Fibroblast of villous mesenchyme (primary cell): ENCODE results near the gene LMF2. TPM values are rescaled to one million over a fixed set of nuclear protein-coding genes. Genes with fewer than 3 reads are reported as not detected.

Source experiments
- DNase-seq: peaks from one replicate; pipeline ENCODE4 v3.0.0-alpha.2; 2010; ENCODE audit warnings: low read depth
- H3K4me3 ChIP-seq: 2 replicates; pipeline ENCODE4 v1.5.1; 2011; ENCODE audit warnings: low read depth, mild to moderate bottlenecking, low read length
- CTCF ChIP-seq: IDR thresholded peaks from 2 replicates; pipeline ENCODE4 v1.5.1; 2012; ENCODE audit warnings: low read depth, mild to moderate bottlenecking, low read length; ENCODE audit not compliant: insufficient read depth
- total RNA-seq: library from RNA; depleted of rRNA; stranded (reverse); fragments of >200 nt; gene quantifications from 2 replicates; pipeline ENCODE4 v1.2.3, GENCODE V29; 2012

The LMF2 gene
- total RNA-seq, 1 donor: 50.1 TPM

GRCh38 chr22:50529416-50529896, 22.0 kb upstream of the LMF2 start:
- DNase-seq: no peak
- no peak for TF ChIP-seq CTCF
- H3K4me3 ChIP-seq: peak overlapping the region; percentile 83

GRCh38 chr22:50528682-50529415, 21.3 kb upstream of the LMF2 start:
- DNase-seq: no peak
- H3K4me3 ChIP-seq: peak overlapping the region; percentile 83
- no peak for TF ChIP-seq CTCF

GRCh38 chr22:50527921-50528681, 20.6 kb upstream of the LMF2 start:
- no peak for TF ChIP-seq CTCF
- DNase-seq: no peak
- no peak overlapping the region for H3K4me3 ChIP-seq

- DNase-seq: peak; percentile 63
- H3K4me3 ChIP-seq: peak overlapping the region; percentile 71
Observed at GRCh38 chr22:50526834-50527801, 19.6 kb upstream of the LMF2 start.

GRCh38 chr22:50526108-50526833, 18.8 kb upstream of the LMF2 start:
- peak; percentile 53 for TF ChIP-seq CTCF
- DNase-seq: peak; percentile 73
- peak overlapping the region; percentile 71 for H3K4me3 ChIP-seq

More at GRCh38 chr22:50526834-50527801, 19.6 kb upstream of the LMF2 start:
- TF ChIP-seq CTCF: no peak

DNA sequence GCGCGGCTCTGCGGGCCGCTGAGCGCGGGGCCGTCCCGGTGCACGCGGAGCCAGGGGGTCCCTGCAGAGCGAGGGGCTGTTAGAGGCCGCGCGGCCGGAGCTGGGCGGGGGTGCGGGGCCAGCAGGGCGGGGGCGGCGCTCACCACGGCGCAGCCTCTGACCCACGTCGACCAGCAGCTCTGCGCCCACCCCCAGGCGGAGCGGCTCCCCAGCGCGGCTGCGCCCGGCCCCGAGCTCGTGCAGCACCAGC, 18.3 kb upstream of the LMF2 start:
- peak overlapping the region; percentile 71 for H3K4me3 ChIP-seq
- DNase-seq: no peak
- no peak for TF ChIP-seq CTCF
